ENCODE results near the gene AUNIP. TPM values are rescaled to one million over a fixed set of nuclear protein-coding genes. Genes with fewer than 3 reads are reported as not detected.

The AUNIP gene
- total and polyA plus RNA-seq, 2 of the 8 experiments (the other 6 are each of a cell fraction or from before 2014, with no cell fraction given): 18.6 to 23.2 TPM

DNA sequence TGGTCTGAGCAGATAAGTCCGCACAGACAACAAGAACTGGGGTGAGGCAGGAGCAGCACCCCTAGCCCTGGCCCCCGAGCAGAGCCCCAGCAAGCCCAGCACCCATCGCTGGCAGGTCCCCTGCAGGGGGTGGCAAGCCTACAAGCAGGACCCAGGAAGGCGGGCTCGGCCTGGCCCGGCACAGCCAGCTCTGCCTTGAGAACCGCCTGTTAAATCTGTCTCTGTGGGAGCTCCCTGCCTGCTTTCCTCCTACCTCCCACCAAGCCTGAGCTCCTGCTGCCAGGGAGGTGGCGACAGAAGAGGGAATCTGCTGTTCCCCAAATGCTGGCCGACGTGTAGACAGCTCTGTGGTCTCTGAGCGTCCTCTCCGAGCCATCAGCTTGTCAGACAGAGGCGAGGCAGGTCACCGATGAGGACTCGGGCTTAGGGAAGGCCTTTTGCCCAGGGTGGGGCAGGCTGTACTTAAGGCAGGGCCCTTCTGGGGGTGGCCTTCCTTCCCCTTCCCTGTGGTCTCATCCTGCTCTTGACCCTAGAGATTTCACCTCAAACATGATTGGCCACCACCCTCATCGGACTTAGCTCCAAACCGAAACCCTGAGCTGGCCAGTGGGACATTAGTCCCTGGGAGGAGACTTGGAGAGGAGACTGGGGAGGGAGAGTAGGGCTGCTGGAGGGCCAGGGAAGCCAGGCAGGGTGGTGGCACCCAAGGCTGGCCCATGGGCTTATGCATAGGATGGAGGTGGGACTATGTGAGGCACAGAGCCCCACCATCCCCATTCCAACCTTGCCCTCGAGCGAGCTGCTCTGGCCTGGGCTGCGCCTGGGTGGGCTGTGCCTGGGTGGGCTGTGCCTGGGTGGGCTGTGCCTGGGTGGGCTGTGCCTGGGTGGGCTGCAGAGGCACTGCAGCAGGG lies 51.5 kb downstream of the AUNIP start (continued):
- no peak for TF ChIP-seq HDAC2 (IDR thresholded peaks at IDR 0.05; ENCODE audit: borderline replicate concordance in 1 of 2, low read depth in 2 of 2, low read length in 2 of 2)

All from H1 (cell line).